ENCODE measurements around the gene GDF10. TPM values are rescaled to one million over a fixed set of nuclear protein-coding genes. Genes with fewer than 3 reads are reported as not detected.

The GDF10 gene
- total RNA-seq, 2 donors from 2014 or later = 6.6 to 8.0 TPM

GRCh38 chr10:47303105-47303504, 3.1 kb downstream of the GDF10 start:
- DNase-seq = no peak
- 57 to 69% methylated on average over 6 to 7 of the region's 7 CpGs for WGBS, 2 donors
- intact Hi-C loops (cut with DNase I) = no loop called here
- Histone ChIP-seq H3K4me3 (no peak overlapping the region), H3K27ac (peak overlapping the region; percentile 67 to 79 (median 70)), H3K27me3 (no peaks in the 10 kb centered on the region), H3K36me3 (replicated peaks in 1 of 2; ENCODE audit: insufficient read depth in 1 of 2, low read depth in 2 of 2) (no peaks in the 10 kb centered on the region), H3K4me1 (peaks cover 84% of the 10 kb centered on the region), H3K9me3 (no peaks in the 10 kb centered on the region)
- ATAC-seq = no peak
- TF ChIP-seq CTCF (IDR thresholded peaks at IDR 0.05) (no peak), POLR2A (IDR thresholded peaks at IDR 0.05) (no peak)

GRCh38 chr10:47303866-47304265, 3.9 kb downstream of the GDF10 start:
- peak in 2 of 4 donors; percentile 45 to 47 for DNase-seq
- H3K9me3 ChIP-seq = no peaks in the 10 kb centered on the region
- H3K27me3 ChIP-seq = no peaks in the 10 kb centered on the region
- H3K4me1 ChIP-seq = peaks cover 92% of the 10 kb centered on the region
- intact Hi-C loops (cut with DNase I) = no loop called here
- no peaks in the 10 kb centered on the region for H3K36me3 ChIP-seq (replicated peaks in 1 of 2; ENCODE audit: insufficient read depth in 1 of 2, low read depth in 2 of 2)
- ATAC-seq = no peak
- TF ChIP-seq POLR2A (IDR thresholded peaks at IDR 0.05) (no peak), CTCF (IDR thresholded peaks at IDR 0.05) (no peak)
- H3K27ac ChIP-seq = peak overlapping the region; percentile 25 to 79 (median 70)
- 42 to 53% methylated on average over 6 of the region's 6 CpGs for WGBS, 2 donors
- no peak overlapping the region for H3K4me3 ChIP-seq

GRCh38 chr10:47305566-47305965, 5.6 kb downstream of the GDF10 start:
- peak overlapping the region; percentile 57 to 79 (median 64) for H3K27ac ChIP-seq
- no peak for TF ChIP-seq CTCF (IDR thresholded peaks at IDR 0.05)
- no peak for TF ChIP-seq POLR2A (IDR thresholded peaks at IDR 0.05)
- H3K27me3 ChIP-seq = no peaks in the 10 kb centered on the region
- H3K4me3 ChIP-seq = no peak overlapping the region
- WGBS, 2 donors = 11 to 20% methylated on average over 2 of the region's 2 CpGs
- intact Hi-C loops (cut with DNase I) = no loop called here
- H3K36me3 ChIP-seq (replicated peaks in 1 of 2; ENCODE audit: insufficient read depth in 1 of 2, low read depth in 2 of 2) = no peaks in the 10 kb centered on the region
- H3K4me1 ChIP-seq = peaks cover 96% of the 10 kb centered on the region
- ATAC-seq (peak; percentile 12), DNase-seq (peak in 1 of 4 donors; percentile 52)
- H3K9me3 ChIP-seq = no peaks in the 10 kb centered on the region

DNA sequence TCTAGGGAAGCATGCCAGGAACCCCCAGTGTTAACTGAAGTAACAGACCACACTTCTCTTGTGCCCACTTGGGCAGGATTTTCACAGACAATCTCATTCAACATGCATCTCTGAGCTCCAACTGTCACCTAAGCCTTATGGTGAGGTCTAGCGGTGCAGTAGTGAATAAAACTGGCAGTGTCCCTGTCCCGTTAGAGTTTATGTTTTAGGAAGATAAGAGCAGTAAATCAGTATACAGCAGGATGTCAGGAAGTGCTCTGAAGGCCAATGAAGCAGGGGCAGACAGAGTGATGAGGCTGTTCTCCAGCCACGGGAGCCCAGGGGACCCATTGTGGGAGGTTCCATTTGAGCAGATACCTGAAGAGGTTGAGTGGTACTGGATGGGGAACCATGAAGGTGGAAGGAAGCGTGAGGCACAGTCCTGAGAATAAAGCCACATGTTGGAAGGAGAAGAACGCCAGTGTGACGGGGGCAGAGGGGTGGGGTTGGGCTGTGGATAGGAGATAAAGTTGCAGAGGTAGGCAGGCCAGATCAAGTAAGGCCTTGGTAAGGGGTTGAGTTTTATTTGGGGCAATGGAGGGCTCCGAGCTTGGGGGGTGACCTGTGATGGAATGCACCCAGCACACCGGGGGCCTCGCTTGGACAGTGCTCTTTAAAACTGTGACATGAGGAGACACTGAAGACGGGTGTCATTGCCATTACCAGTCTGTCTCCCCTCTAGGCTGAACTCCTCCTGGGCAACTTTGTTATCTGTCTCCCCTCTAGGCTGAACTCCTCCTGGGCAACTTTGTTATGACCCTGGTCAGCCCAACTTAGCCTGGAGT, 6.6 kb downstream of the GDF10 start:
- ATAC-seq = peak; percentile 54
- Histone ChIP-seq H3K4me3 (no peak overlapping the region), H3K9me3 (no peaks in the 10 kb centered on the region), H3K27me3 (no peaks in the 10 kb centered on the region), H3K27ac (peak overlapping the region; percentile 57 to 79 (median 64)), H3K4me1 (peaks cover 95% of the 10 kb centered on the region), H3K36me3 (replicated peaks in 1 of 2; ENCODE audit: insufficient read depth in 1 of 2, low read depth in 2 of 2) (no peaks in the 10 kb centered on the region)
- TF ChIP-seq POLR2A (IDR thresholded peaks at IDR 0.05) = peak in 1 of 3 donors; percentile 32
- no peak for TF ChIP-seq CTCF (IDR thresholded peaks at IDR 0.05)
- WGBS, 2 donors = 29 to 41% methylated on average over 10 of the region's 10 CpGs
- peak; percentile 67 to 80 (median 76) for DNase-seq
- intact Hi-C loops (cut with DNase I) = no loop called here
